HL-60 (cell line): ENCODE results near the gene FAM78A.

Experiments used
- REST ChIP-seq: IDR thresholded peaks from 2 replicates; pipeline ENCODE4 v1.6.1; 2012; ENCODE audit warnings: low read depth; ENCODE audit not compliant: insufficient replicate concordance
- TF ChIP-seq, protein P1 (sequence below): IDR thresholded peaks from one replicate; pipeline ENCODE4 v1.5.1; 2011; ENCODE audit warnings: low read length, control low read depth, inconsistent platforms; ENCODE audit not compliant: insufficient read depth

GRCh38 chr9:131307974-131308373 is 31.7 kb upstream of the FAM78A start:
- TF ChIP-seq, protein P1, sequence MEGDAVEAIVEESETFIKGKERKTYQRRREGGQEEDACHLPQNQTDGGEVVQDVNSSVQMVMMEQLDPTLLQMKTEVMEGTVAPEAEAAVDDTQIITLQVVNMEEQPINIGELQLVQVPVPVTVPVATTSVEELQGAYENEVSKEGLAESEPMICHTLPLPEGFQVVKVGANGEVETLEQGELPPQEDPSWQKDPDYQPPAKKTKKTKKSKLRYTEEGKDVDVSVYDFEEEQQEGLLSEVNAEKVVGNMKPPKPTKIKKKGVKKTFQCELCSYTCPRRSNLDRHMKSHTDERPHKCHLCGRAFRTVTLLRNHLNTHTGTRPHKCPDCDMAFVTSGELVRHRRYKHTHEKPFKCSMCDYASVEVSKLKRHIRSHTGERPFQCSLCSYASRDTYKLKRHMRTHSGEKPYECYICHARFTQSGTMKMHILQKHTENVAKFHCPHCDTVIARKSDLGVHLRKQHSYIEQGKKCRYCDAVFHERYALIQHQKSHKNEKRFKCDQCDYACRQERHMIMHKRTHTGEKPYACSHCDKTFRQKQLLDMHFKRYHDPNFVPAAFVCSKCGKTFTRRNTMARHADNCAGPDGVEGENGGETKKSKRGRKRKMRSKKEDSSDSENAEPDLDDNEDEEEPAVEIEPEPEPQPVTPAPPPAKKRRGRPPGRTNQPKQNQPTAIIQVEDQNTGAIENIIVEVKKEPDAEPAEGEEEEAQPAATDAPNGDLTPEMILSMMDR = no peak
- TF ChIP-seq REST = no peak
